ENCODE data around the gene DNAH12. TPM values are rescaled to one million over a fixed set of nuclear protein-coding genes. Genes with fewer than 3 reads are reported as not detected.

Gene DNAH12
- total RNA-seq, 1 donor from 2014 or later: 0.80 TPM

DNA sequence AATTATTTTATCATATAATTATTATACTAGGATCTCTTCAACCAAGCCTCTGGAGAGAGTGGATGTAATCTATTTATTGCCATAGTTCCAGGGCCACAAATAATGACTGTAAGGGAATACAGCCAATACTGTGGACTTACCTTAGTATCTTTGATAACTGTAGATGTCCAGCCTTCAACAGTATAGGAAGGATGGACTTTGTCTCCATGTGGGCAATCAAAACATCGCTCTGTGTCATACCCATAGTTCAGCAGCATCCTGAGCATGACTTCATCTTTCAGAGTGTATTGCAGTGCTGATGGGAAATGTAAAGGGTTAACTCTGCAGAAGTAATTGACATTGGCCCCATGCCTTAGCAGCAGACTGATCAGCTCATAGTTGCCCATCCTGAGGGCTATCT is 265.9 kb downstream of the DNAH12 start:
- intact Hi-C loops (cut with DNase I): no loop called here
- no peak for DNase-seq (ENCODE audit: low spot score)
- no peak for ATAC-seq

DNA sequence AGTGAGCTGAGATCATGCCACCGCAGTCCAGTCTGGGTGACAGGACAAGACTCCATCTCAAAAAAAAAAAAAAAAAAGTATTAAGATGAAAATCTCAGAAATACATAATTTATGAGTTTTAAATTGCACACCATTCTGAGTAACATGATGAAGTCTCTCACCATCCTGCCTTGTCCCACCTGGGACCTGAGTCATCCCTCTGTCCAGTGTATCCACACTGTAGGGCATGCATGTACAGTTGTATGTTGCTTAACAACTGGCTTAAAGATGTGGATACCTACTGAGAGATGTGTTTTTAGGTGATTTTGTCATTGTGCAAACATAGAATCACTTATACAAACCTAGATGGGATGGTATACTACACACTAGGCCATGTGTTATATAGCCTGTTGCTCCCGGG is 268.8 kb downstream of the DNAH12 start:
- intact Hi-C loops (cut with DNase I): no loop called here
- ATAC-seq: no peak
- no peak for DNase-seq (ENCODE audit: low spot score)

DNA sequence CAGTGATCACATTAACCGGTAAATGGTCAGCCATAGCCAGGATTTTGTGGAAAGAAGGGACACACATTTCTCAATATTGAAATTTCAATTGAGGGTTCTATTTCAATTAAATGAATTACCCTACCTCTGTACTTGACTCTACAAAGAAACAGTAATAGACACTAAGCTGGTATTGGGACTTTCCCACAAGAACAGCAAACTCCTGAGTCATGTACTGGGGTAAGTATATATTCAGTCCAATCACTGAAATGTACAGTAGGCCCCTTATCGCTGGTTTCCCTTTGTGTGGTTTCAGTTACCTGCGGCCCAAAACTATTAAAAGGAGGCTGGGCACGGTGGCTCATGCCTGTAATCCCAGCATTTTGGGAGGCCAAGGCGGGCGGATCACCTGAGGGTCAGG is 269.3 kb downstream of the DNAH12 start:
- intact Hi-C loops (cut with DNase I): no loop called here
- no peak for DNase-seq (ENCODE audit: low spot score)

DNA sequence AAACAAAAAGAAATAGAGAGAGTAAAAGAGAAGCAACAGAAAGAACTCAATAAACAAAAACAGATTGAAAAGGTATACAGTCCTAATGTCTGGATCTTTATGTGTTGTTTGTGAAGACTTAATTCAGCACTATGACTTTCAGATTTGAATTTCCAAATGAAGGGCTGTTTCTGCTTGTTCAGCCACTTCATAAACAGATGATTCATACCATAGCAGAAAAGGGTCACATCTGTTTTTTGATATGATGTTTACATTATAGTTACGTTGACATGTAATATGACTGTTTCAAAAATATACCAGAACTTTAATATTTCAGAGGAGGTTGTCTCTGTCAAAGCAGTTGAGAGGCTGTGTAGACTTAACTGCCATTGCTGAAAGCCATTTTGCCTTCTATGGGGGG is 275.7 kb downstream of the DNAH12 start:
- DNase-seq (ENCODE audit: low spot score) (no peak), ATAC-seq (no peak)
- intact Hi-C loops (cut with DNase I): no loop called here

More for the DNA sequence above, 269.3 kb downstream of the DNAH12 start:
- ATAC-seq: no peak

DNA sequence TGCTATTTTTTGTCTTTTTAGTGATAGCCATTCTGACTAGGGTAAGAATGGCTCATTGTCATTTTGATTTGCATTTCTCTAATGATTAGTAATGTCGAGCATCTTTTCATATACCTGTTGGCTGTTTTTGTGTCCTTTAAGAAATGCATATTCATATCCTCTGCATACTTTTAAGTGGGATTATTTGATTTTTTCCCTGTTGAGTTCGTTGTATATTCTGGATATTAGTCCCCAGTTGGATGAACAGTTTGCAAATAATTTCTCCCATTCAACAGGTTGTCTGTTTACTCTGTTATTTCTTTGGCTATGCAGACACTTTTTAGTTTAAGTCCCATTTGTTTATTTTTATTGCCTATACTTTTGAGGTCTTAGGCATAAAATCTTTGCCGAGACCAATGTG is 282.2 kb downstream of the DNAH12 start:
- ATAC-seq (no peak), DNase-seq (ENCODE audit: low spot score) (no peak)
- intact Hi-C loops (cut with DNase I): no loop called here

DNA sequence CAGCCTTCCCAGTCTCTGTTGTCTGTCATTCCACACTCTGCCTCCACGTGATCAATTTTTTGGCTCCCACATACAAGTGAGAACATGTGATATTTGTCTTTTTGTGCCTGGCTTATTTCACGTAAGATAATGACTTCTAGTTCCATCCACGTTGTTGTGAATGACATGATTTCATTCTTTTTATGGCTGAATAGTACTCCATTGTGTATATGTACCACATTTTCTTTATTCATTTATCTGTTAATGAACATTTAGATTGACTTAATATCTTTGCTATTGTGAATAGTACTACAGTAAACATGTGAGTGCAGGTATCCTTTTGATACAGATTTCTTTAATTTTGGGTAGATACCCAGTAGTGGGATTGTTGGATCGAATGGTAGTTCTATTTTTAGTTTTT is 283.0 kb downstream of the DNAH12 start:
- intact Hi-C loops (cut with DNase I): no loop called here
- no peak for ATAC-seq
- no peak for DNase-seq (ENCODE audit: low spot score)

DNA sequence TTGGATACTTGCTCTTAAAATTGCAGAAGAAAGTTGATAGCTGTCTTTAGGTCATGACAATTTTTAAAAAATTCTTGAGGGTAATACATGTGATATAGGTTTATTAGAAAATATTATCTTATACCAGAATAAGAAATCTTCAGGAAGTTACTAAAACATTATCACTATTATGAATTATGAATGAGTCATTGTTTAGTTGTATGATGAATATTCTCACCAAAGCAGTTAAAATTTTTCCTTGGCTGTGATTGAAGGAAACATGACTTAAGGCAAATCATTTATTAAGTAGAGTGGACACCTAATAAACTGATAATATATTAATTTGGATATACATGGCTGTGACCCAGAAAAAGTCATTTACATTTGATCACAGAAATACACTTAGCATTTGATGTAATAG is 286.5 kb downstream of the DNAH12 start:
- DNase-seq (ENCODE audit: low spot score) (no peak), ATAC-seq (no peak)
- intact Hi-C loops (cut with DNase I): no loop called here

DNA sequence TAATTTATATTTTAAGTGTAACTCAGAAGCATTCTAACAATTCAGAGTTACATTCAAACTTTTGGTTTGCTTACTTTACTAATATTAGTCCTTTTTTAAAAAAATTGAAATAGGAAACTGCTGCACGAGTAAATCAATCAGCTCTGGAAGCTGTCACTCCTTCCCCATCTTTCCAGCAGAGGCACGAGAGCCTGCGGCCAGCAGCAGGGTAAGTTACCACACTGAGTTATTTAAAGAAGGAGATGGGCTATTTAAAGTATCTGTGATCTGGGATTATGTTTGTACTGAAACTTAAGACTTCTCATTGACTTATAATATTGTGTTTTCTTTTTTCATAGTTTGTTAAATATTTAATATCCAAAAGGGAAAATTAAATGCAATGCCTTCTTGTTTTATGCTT is 287.3 kb downstream of the DNAH12 start:
- ATAC-seq (no peak), DNase-seq (ENCODE audit: low spot score) (no peak)
- intact Hi-C loops (cut with DNase I): no loop called here

DNA sequence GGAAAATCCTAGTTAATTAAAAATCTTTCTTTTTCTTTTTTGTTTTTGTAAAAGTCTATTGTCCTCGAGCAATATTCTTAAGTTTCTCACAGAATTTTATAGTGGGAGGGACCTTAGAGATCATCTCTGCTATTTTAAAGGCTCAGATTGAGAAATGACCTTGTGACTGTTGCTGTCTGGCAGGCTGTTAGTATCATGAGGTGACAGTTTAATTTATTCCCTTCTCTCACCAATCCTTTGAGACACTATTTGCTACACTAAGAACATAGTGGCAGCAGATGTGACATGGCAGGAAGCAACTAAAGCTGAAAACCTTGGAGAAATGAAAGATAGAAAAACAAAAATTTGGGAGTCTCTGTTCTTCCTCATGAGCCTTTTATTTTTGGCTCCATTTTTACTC is 291.7 kb downstream of the DNAH12 start:
- intact Hi-C loops (cut with DNase I): no loop called here
- ATAC-seq (peak; percentile 46), DNase-seq (ENCODE audit: low spot score) (no peak)

DNA sequence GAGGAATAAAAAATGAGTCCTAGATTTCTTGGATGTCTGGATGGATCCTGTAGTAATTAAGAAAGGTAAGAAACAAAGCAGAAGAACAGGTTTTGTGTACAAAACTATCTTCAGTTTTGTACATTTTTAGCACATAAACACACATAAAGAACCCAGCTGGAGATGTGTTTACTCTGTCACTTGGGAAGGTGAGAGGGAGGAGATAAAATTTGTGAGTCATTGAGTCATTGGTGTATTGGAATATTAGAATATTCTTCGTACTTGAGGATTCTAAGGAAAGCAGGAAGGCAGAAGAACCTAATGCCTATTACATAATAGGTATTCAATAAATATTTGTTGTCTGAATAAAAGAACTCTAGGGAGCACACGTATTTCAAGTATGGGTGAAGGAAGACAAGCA is 299.2 kb downstream of the DNAH12 start:
- DNase-seq (ENCODE audit: low spot score): no peak
- ATAC-seq: no peak
- intact Hi-C loops (cut with DNase I): no loop called here

Other genes starting within 250 kb of the DNAH12 start
- 12.7 TPM for gene PDE12, start 11.9 kb upstream of the DNAH12 start, total RNA-seq
- 97.3 TPM for gene ARF4, start 53.0 kb upstream of the DNAH12 start, total RNA-seq
- 56.3 TPM for gene DENND6A, start 148.7 kb upstream of the DNAH12 start, total RNA-seq
- 111 TPM for gene SLMAP, start 212.0 kb upstream of the DNAH12 start, total RNA-seq